SK-N-SH treated with all-trans-retinoic acid at 6 μM for 48 hours (cell line): Measurements from ENCODE around the gene RNF26.

Experiments
- ATAC-seq: fragments of 200-7000 bp; cut with Tn5 transposase; 3 replicates; pipeline ENCODE4 v1.9.1; 2020; ENCODE audit warnings: mild to moderate bottlenecking, moderate library complexity
- CSDC2 ChIP-seq: fragments of 250-450 bp; sonication (Bioruptor Pico); IDR thresholded peaks from 2 replicates; pipeline ENCODE4 v1.5.0; 2020; ENCODE audit warnings: mild to moderate bottlenecking, moderate library complexity
- CSRNP3 ChIP-seq: fragments of 250-450 bp; sonication (Bioruptor Pico); IDR thresholded peaks from 2 replicates; pipeline ENCODE4 v1.5.1; 2021; ENCODE audit warnings: mild to moderate bottlenecking, moderate library complexity
- ESRRG ChIP-seq: fragments of 250-450 bp; sonication (Bioruptor Pico); IDR thresholded peaks from 2 replicates; pipeline ENCODE4 v1.6.1; 2021; ENCODE audit warnings: mild to moderate bottlenecking
- GLIS3 ChIP-seq: fragments of 250-450 bp; sonication (Bioruptor Pico); IDR thresholded peaks from 2 replicates; pipeline ENCODE4 v1.5.0; 2020; ENCODE audit warnings: mild to moderate bottlenecking, moderate library complexity
- ISL1 ChIP-seq: fragments of 250-450 bp; sonication (Bioruptor Pico); IDR thresholded peaks from 2 replicates; pipeline ENCODE4 v2.1.2; 2022; ENCODE audit warnings: mild to moderate bottlenecking, moderate library complexity
- OSR1 ChIP-seq: fragments of 250-450 bp; sonication (Bioruptor Pico); IDR thresholded peaks from 2 replicates; pipeline ENCODE4 v1.8.0; 2022; ENCODE audit warnings: moderate library complexity, mild to moderate bottlenecking, inconsistent platforms
- PATZ1 ChIP-seq: fragments of 250-450 bp; sonication (Bioruptor Pico); IDR thresholded peaks from 2 replicates; pipeline ENCODE4 v1.8.0; 2020; ENCODE audit warnings: mild to moderate bottlenecking, moderate library complexity, borderline replicate concordance
- PPARA ChIP-seq: fragments of 250-450 bp; sonication (Bioruptor Pico); IDR thresholded peaks from 2 replicates; pipeline ENCODE4 v1.5.0; 2020; ENCODE audit warnings: mild to moderate bottlenecking, borderline replicate concordance
- RARB ChIP-seq: fragments of 250-450 bp; sonication (Bioruptor Pico); IDR thresholded peaks from 2 replicates; pipeline ENCODE4 v1.8.0; 2021; ENCODE audit warnings: mild to moderate bottlenecking, moderate library complexity
- SNAI2 ChIP-seq: fragments of 250-450 bp; sonication (Bioruptor Pico); IDR thresholded peaks from 2 replicates; pipeline ENCODE4 v1.5.0; 2020; ENCODE audit warnings: mild to moderate bottlenecking, moderate library complexity
- TCF4 ChIP-seq: fragments of 250-450 bp; sonication (Bioruptor Pico); IDR thresholded peaks from 2 replicates; pipeline ENCODE4 v1.8.0; 2021; ENCODE audit warnings: mild to moderate bottlenecking, moderate library complexity, borderline replicate concordance
- TOX ChIP-seq: fragments of 250-450 bp; sonication (Bioruptor Pico); IDR thresholded peaks from 2 replicates; pipeline ENCODE4 v1.8.0; 2021; ENCODE audit warnings: mild to moderate bottlenecking, moderate library complexity, borderline replicate concordance
- ZC3H10 ChIP-seq: fragments of 250-450 bp; sonication (Bioruptor Pico); IDR thresholded peaks from 2 replicates; pipeline ENCODE4 v1.5.1; 2021; ENCODE audit warnings: mild to moderate bottlenecking, moderate library complexity
- ZFP3 ChIP-seq: fragments of 250-450 bp; sonication (Bioruptor Pico); IDR thresholded peaks from 2 replicates; pipeline ENCODE4 v1.5.0; 2020; ENCODE audit warnings: mild to moderate bottlenecking, moderate library complexity
- ZFP30 ChIP-seq: fragments of 450-650 bp; formaldehyde crosslinking; IDR thresholded peaks from 2 replicates; pipeline ENCODE4 v1.5.0; 2022; ENCODE audit warnings: mild to moderate bottlenecking, moderate library complexity
- ZNF565 ChIP-seq: fragments of 450-650 bp; formaldehyde crosslinking; conservative IDR thresholded peaks from 2 replicates; pipeline ENCODE4 v1.5.0; 2020; ENCODE audit warnings: low read depth, mild to moderate bottlenecking, moderate library complexity
- ZNF70 ChIP-seq: fragments of 450-650 bp; formaldehyde crosslinking; IDR thresholded peaks from 2 replicates; pipeline ENCODE4 v1.5.0; 2020; ENCODE audit warnings: mild to moderate bottlenecking, moderate library complexity
- ZNF8 ChIP-seq: fragments of 450-650 bp; formaldehyde crosslinking; IDR thresholded peaks from 2 replicates; pipeline ENCODE4 v1.5.0; 2020; ENCODE audit warnings: mild to moderate bottlenecking, moderate library complexity
- TF ChIP-seq, protein P1 (sequence below): fragments of 250-450 bp; sonication (Bioruptor Pico); IDR thresholded peaks from 2 replicates; pipeline ENCODE4 v1.5.0; 2020; ENCODE audit warnings: mild to moderate bottlenecking, moderate library complexity
- TF ChIP-seq, protein P2 (sequence below): fragments of 250-450 bp; sonication (Bioruptor Pico); IDR thresholded peaks from 2 replicates; pipeline ENCODE4 v1.8.0; 2021; ENCODE audit warnings: low read depth, mild to moderate bottlenecking, moderate library complexity, borderline replicate concordance

Gene RNF26

GRCh38 chr11:119362741-119363080 is 28.4 kb downstream of the RNF26 start:
- ATAC-seq: no peak
- TF ChIP-seq TOX (CRISPR knock-in tag) (no peak), ZFP3 (CRISPR knock-in tag) (no peak), CSRNP3 (CRISPR knock-in tag) (no peak)

DNA sequence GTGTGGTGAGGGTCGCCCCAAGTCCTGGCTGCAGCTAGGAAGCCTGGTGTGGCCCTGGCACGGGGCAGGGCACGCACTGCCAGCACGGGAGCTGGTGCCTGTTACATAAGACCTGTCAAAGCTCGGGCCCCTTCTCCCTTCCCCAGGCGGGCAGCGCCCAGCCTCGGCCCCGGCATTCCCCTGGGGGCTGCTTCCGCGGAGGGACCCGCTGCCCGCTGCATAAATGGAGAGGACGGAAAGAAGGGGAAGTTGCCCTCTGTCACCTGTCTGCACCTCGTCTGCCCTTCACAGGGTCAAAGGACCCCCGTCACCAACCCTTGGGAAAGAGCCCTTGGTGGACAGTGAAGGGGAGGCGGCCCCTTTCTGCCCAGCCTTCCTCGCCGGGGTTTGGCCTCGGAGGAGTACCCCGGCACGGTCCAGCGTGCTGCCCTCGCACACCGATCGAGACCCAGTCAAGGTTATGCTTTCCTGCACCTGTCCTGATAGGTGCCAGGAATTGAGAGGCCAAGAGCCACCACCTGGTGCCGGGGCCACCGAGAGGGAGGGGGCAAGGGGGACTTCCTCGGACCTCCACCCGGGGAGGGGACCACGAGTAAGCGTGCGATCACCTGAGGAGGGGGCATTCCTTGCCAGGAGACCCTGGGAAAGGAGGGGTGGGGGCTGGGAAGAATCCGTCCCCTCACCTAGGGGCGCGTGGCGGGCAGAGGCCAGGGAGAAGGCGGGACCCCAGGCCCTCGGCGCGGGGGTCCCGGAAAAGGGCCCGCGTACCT is 28.9 kb downstream of the RNF26 start:
- no peak for ATAC-seq
- TF ChIP-seq TOX (CRISPR knock-in tag): no peak
- TF ChIP-seq ZC3H10 (CRISPR knock-in tag): no peak

DNA sequence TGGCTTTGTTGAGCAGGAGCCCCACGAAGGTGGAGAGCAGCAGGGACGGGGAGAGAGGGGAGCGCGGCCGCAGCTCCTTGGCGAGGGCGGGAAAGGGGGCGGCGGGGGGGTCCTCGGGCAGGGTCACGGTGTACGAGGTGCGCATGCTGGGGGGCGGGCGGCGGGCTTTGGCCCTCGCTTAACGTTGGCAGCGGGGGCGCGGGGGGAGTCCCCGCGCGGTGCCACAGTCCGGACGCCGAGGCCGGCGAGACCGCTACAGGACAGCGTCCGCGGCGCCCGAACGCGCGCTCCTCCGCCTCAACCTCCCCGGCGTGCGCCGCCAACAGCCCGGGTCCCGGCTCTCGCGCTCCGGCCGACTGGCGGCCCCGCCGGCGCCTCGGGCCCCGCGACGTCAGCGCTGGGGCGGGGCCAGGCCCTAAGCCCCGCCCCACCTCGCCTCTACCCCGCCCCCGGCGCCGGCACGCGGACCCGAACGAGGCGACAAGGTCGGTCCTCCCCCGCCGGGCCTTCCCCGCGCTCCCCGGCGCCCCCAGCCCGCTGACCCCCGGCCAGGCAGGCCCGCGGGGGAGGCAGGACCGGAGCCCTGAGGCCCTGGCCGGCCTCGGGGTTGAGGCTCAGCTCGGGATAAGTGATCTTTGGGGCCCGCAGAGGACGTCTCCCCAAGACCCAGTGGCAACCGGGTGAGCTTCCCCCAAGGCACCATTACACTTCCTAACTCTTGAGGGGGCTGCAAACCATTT is 29.7 kb downstream of the RNF26 start:
- peak; percentile 39 for ATAC-seq
- TF ChIP-seq ZFP30 (CRISPR knock-in tag): no peak
- no peak for TF ChIP-seq ZFP3 (CRISPR knock-in tag)
- TF ChIP-seq, protein P1, sequence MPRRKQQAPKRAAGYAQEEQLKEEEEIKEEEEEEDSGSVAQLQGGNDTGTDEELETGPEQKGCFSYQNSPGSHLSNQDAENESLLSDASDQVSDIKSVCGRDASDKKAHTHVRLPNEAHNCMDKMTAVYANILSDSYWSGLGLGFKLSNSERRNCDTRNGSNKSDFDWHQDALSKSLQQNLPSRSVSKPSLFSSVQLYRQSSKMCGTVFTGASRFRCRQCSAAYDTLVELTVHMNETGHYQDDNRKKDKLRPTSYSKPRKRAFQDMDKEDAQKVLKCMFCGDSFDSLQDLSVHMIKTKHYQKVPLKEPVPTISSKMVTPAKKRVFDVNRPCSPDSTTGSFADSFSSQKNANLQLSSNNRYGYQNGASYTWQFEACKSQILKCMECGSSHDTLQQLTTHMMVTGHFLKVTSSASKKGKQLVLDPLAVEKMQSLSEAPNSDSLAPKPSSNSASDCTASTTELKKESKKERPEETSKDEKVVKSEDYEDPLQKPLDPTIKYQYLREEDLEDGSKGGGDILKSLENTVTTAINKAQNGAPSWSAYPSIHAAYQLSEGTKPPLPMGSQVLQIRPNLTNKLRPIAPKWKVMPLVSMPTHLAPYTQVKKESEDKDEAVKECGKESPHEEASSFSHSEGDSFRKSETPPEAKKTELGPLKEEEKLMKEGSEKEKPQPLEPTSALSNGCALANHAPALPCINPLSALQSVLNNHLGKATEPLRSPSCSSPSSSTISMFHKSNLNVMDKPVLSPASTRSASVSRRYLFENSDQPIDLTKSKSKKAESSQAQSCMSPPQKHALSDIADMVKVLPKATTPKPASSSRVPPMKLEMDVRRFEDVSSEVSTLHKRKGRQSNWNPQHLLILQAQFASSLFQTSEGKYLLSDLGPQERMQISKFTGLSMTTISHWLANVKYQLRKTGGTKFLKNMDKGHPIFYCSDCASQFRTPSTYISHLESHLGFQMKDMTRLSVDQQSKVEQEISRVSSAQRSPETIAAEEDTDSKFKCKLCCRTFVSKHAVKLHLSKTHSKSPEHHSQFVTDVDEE (CRISPR knock-in tag): no peak
- TF ChIP-seq PPARA (CRISPR knock-in tag): no peak
- no peak for TF ChIP-seq PATZ1 (CRISPR knock-in tag)
- no peak for TF ChIP-seq CSRNP3 (CRISPR knock-in tag)
- TF ChIP-seq ZC3H10 (CRISPR knock-in tag): no peak
- TF ChIP-seq TCF4 (CRISPR knock-in tag): no peak
- TF ChIP-seq ESRRG (CRISPR knock-in tag): no peak
- TF ChIP-seq GLIS3: no peak
- no peak for TF ChIP-seq RARB (CRISPR knock-in tag)
- TF ChIP-seq ZNF70 (CRISPR knock-in tag): no peak
- TF ChIP-seq ZNF565: no peak

DNA sequence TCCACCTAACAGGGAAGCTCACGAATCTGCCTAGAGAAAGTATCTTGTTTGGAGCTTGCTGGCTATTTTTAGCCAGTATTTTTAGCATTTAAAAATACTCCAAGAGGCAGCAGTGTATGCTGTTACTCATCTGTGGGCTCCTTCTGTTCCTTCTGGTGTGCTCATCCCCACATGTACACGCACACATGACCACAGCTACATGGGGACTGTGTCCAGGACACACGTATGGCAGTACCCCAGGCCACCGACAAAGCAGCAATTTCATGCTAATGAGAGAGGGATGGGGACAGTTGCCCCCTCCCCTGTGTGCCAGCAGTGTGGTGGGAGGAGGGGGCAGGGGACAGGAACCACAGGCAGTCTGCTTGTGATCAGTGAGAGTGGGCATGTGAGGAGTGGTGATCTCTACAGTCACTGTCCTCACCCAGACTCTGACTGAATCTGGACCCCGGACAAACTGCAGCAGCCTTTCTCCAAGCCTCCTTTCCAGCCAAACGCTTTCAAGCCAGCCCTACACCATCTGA is 30.8 kb downstream of the RNF26 start:
- no peak for ATAC-seq
- TF ChIP-seq ZNF565 (no peak), CSDC2 (CRISPR knock-in tag) (no peak), ZC3H10 (CRISPR knock-in tag) (no peak), ZNF8 (CRISPR knock-in tag) (no peak), TCF4 (CRISPR knock-in tag) (no peak), TOX (CRISPR knock-in tag) (no peak), ISL1 (CRISPR knock-in tag) (no peak), OSR1 (CRISPR knock-in tag) (no peak), ESRRG (CRISPR knock-in tag) (no peak), PPARA (CRISPR knock-in tag) (no peak), ZFP30 (CRISPR knock-in tag) (no peak), ZFP3 (CRISPR knock-in tag) (no peak), SNAI2 (CRISPR knock-in tag) (no peak)
- TF ChIP-seq, protein P2, sequence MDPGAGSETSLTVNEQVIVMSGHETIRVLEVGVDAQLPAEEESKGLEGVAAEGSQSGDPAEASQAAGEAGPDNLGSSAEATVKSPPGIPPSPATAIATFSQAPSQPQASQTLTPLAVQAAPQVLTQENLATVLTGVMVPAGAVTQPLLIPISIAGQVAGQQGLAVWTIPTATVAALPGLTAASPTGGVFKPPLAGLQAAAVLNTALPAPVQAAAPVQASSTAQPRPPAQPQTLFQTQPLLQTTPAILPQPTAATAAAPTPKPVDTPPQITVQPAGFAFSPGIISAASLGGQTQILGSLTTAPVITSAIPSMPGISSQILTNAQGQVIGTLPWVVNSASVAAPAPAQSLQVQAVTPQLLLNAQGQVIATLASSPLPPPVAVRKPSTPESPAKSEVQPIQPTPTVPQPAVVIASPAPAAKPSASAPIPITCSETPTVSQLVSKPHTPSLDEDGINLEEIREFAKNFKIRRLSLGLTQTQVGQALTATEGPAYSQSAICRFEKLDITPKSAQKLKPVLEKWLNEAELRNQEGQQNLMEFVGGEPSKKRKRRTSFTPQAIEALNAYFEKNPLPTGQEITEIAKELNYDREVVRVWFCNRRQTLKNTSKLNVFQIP: no peak
- TF ChIP-seq, protein P1 (CRISPR knock-in tag): no peak
